ENCODE results near the gene DHDH. TPM values are rescaled to one million over a fixed set of nuclear protein-coding genes. Genes with fewer than 3 reads are reported as not detected.

The DHDH gene
- total RNA-seq, 6 experiments from 2014 or later = 0.29 TPM; not detected in 5

DNA sequence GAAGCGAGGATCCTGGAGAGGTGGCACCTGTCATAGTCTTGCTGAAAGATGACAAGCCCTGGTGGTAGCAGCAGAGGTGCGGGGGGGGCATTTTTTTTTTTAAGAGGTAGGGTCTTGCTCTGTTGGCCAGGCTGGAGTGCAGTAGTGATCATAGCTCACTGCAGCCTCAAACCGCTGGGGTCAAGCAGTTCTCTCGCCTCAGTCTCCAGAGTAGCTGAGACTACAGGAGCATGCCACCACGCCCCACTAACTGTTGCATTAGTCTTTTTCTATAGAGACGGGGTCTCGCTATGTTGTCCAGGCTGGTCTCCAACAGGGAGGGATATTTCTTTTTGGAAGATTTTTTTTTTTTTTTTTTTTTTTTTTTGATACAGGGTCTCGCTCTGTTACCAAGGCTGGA, 24.5 kb downstream of the DHDH start:
- no peaks in the 10 kb centered on the region for H3K27me3 ChIP-seq
- intact Hi-C loops (cut with DNase I) = no loop called here
- H3K4me1 ChIP-seq = peaks cover 0 to 21% (median 0%) of the 10 kb centered on the region in 4 donors
- DNase-seq = no peak
- 50% methylated on average over 1 of the region's 8 CpGs for WGBS (ENCODE audit: insufficient coverage, low coverage, low lambda C conversion rate, missing lambda C conversion rate)
- no peak overlapping the region for H3K4me3 ChIP-seq
- H3K9me3 ChIP-seq = no peaks in the 10 kb centered on the region
- no peak for TF ChIP-seq POLR2A (IDR thresholded peaks at IDR 0.05)
- TF ChIP-seq, protein P1, sequence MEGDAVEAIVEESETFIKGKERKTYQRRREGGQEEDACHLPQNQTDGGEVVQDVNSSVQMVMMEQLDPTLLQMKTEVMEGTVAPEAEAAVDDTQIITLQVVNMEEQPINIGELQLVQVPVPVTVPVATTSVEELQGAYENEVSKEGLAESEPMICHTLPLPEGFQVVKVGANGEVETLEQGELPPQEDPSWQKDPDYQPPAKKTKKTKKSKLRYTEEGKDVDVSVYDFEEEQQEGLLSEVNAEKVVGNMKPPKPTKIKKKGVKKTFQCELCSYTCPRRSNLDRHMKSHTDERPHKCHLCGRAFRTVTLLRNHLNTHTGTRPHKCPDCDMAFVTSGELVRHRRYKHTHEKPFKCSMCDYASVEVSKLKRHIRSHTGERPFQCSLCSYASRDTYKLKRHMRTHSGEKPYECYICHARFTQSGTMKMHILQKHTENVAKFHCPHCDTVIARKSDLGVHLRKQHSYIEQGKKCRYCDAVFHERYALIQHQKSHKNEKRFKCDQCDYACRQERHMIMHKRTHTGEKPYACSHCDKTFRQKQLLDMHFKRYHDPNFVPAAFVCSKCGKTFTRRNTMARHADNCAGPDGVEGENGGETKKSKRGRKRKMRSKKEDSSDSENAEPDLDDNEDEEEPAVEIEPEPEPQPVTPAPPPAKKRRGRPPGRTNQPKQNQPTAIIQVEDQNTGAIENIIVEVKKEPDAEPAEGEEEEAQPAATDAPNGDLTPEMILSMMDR (IDR thresholded peaks at IDR 0.05) = no peak
- no peak overlapping the region for H3K27ac ChIP-seq
- no peak for ATAC-seq
- H3K36me3 ChIP-seq = no peaks in the 10 kb centered on the region

DNA sequence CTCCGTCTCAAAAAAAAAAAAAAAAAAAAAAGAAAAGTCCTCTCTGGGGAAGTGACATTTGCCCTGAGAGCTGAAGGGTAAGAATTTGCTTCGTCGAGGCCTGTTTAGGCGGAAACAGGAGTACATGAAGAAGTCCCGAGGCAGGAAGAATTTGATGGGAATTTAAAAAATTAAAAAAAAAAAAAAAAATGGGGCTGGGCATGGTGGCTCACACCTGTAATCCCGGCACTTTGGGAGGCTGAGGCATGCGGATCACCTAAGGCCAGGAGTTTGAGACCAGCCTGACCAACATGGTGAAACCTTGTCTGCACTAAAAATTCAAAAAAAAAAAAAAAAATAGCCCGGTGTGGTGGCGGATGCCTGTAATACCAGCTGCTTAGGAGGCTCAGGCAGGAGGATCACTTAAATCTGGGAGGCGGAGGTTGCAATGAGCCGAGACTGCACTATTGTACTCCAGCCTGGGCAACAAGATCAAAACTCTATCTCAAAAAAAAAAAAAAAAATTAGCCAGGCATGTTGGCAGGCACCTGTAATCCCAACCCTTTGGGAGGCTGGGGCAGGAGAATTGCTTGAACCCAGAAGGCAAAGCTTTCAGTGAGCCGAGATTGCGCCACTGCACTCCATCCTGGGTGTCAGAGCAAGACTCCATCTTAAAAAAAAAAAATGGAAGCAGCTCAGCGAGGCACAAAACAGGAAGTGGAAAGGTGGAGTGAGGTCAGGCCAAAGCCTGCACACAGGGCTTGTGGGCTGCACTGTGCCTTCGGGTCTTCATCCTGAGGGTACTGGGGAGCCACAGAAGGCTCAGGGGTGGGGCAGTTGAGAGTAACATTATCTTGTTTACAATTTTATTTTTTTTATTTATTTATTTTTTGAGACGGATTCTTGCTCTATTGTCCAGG, 26.1 kb downstream of the DHDH start:
- intact Hi-C loops (cut with DNase I) = loop anchor here in 1 of 2 donors (10.0 kb wide), 1 partner anchor 55 kb away; the partner anchor contains the start of gene NUCB1
- WGBS (ENCODE audit: insufficient coverage, low coverage, low lambda C conversion rate, missing lambda C conversion rate) = 70% methylated on average over 13 of the region's 16 CpGs
- TF ChIP-seq, protein P1 (IDR thresholded peaks at IDR 0.05) = no peak
- TF ChIP-seq POLR2A (IDR thresholded peaks at IDR 0.05) = no peak
- ATAC-seq (no peak), DNase-seq (no peak)
- H3K36me3 ChIP-seq = no peaks in the 10 kb centered on the region
- H3K4me1 ChIP-seq = peaks cover 0 to 21% (median 0%) of the 10 kb centered on the region in 4 donors
- H3K27me3 ChIP-seq = no peaks in the 10 kb centered on the region
- H3K9me3 ChIP-seq = no peaks in the 10 kb centered on the region
- H3K27ac ChIP-seq = no peak overlapping the region
- no peak overlapping the region for H3K4me3 ChIP-seq

DNA sequence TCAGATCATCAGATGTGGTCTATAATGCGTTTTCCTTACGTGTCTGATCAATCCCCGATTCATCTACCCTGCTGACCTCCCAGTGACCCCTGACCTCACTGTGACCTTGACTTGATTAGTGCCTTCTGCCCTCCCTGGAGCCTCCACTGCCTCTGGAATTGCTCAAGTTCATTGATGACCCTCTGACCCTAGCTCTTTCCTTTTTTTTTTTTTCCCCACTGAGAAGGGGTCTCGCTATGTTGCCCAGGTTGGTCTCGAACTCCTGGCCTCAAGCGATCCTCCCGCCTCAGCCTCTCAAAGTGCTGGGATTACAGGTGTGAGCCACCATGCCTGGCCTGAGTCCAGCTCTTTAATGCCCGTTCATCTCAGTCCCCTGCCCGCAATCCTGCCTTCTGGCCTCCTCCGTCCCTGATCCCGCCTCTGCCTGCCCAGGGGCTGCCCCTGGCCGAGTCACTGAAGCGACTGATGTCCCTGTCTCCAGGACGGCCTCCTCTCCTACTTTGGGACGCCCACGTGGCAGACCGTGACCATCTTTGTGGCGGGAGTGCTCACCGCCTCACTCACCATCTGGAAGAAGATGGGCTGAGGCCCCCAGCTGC, 27.7 kb downstream of the DHDH start:
- Histone ChIP-seq H3K9me3 (no peaks in the 10 kb centered on the region), H3K27me3 (no peaks in the 10 kb centered on the region), H3K4me1 (peaks cover 0 to 15% (median 0%) of the 10 kb centered on the region in 4 donors), H3K36me3 (peaks cover 0 to 8% (median 1%) of the 10 kb centered on the region in 4 donors), H3K4me3 (no peak overlapping the region), H3K27ac (no peak overlapping the region)
- 77% methylated on average over 8 of the region's 19 CpGs for WGBS (ENCODE audit: insufficient coverage, low coverage, low lambda C conversion rate, missing lambda C conversion rate)
- no peak for TF ChIP-seq POLR2A (IDR thresholded peaks at IDR 0.05)
- TF ChIP-seq, protein P1 (IDR thresholded peaks at IDR 0.05) = no peak
- ATAC-seq (no peak), DNase-seq (no peak)
- intact Hi-C loops (cut with DNase I) = loop anchor here in 1 of 2 donors (10.0 kb wide), 1 partner anchor 56 kb away; the partner anchor contains the start of gene NUCB1

DNA sequence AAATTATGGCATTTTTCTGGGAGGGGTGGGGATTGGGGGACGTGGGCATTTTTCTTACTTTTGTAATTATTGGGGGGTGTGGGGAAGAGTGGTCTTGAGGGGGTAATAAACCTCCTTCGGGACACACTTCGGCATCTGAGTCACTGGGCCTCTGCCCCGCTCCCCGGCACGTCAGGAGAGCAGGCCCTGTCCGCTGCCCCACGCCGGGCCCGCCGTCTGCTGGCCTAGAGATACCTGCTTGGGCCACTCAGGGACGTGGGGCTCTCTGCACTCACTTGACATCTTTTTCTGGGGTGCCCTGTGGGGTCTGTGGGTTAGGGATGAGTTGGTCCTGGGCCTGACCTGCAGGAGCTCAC, 28.2 kb downstream of the DHDH start:
- no peak for ATAC-seq
- Histone ChIP-seq H3K4me3 (no peak overlapping the region), H3K4me1 (peaks cover 0 to 15% (median 0%) of the 10 kb centered on the region in 4 donors), H3K27me3 (no peaks in the 10 kb centered on the region), H3K27ac (peak overlapping the region; percentile 97 to 99 (median 98)), H3K36me3 (peaks cover 0 to 13% (median 1%) of the 10 kb centered on the region in 4 donors), H3K9me3 (no peaks in the 10 kb centered on the region)
- WGBS (ENCODE audit: insufficient coverage, low coverage, low lambda C conversion rate, missing lambda C conversion rate) = 61% methylated on average over 4 of the region's 12 CpGs
- no peak for TF ChIP-seq POLR2A (IDR thresholded peaks at IDR 0.05)
- TF ChIP-seq, protein P1 (IDR thresholded peaks at IDR 0.05) = no peak
- DNase-seq = no peak
- intact Hi-C loops (cut with DNase I) = loop anchor here in 1 of 2 donors (10.0 kb wide), 1 partner anchor 57 kb away; the partner anchor contains the start of gene NUCB1
